Measurements from ENCODE around the gene SOX5. TPM values are rescaled to one million over a fixed set of nuclear protein-coding genes. Genes with fewer than 3 reads are reported as not detected.

The SOX5 gene
- total and polyA plus RNA-seq, 9 of the 15 experiments (the other 6 are each of a cell fraction or from before 2014, with no cell fraction given) = 8.3 to 16.5 (median 11.9) TPM

DNA sequence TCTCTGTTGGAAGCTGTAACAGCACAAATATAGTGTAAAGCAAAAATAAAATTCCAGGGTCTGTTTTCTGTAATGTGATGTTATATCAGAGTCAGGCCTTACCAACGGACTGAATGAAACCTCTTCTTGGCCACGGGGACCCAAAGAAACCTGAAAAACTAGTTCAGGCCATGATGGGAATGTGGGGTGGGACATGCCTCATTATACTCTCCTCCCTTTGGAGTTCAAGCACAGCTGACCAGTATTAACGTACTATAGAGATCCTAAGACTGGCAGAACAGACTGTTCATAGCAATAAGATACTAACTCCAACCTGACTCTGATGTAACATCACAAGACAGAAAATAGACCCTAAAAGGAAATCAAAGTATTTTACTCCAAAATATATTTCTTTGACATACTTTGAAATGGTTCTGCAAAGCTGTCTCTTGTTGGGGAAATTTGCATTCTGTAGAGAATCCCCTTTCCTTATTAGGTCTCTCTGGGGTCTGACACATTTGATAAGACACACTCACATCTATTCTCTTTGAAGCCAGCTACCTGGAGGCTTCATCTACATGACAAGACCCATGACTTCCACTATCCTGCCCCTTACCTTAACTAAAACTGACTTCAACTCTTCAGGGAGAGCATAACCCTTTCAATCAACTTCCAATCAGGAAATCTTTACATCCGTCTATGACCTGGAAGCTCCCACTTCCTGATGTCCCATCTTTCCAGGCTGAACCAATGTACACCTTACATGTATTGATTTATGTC is 444.6 kb downstream of the SOX5 start:
- WGBS (ENCODE audit: insufficient coverage, low coverage, missing lambda C conversion rate) = 60% methylated on average over 4 of the region's 4 CpGs
- TF ChIP-seq JUN (IDR thresholded peaks at IDR 0.05; ENCODE audit: borderline replicate concordance, low read depth, low read length) (no peak), JUN (CRISPR knock-in tag; IDR thresholded peaks at IDR 0.05; ENCODE audit: borderline replicate concordance) (no peak)
- TF ChIP-seq, protein P1, sequence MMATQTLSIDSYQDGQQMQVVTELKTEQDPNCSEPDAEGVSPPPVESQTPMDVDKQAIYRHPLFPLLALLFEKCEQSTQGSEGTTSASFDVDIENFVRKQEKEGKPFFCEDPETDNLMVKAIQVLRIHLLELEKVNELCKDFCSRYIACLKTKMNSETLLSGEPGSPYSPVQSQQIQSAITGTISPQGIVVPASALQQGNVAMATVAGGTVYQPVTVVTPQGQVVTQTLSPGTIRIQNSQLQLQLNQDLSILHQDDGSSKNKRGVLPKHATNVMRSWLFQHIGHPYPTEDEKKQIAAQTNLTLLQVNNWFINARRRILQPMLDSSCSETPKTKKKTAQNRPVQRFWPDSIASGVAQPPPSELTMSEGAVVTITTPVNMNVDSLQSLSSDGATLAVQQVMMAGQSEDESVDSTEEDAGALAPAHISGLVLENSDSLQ (IDR thresholded peaks at IDR 0.05) = 0 out of 2 replicates have a peak, but pooled peaks have one; percentile 5
- TF ChIP-seq, protein P2, sequence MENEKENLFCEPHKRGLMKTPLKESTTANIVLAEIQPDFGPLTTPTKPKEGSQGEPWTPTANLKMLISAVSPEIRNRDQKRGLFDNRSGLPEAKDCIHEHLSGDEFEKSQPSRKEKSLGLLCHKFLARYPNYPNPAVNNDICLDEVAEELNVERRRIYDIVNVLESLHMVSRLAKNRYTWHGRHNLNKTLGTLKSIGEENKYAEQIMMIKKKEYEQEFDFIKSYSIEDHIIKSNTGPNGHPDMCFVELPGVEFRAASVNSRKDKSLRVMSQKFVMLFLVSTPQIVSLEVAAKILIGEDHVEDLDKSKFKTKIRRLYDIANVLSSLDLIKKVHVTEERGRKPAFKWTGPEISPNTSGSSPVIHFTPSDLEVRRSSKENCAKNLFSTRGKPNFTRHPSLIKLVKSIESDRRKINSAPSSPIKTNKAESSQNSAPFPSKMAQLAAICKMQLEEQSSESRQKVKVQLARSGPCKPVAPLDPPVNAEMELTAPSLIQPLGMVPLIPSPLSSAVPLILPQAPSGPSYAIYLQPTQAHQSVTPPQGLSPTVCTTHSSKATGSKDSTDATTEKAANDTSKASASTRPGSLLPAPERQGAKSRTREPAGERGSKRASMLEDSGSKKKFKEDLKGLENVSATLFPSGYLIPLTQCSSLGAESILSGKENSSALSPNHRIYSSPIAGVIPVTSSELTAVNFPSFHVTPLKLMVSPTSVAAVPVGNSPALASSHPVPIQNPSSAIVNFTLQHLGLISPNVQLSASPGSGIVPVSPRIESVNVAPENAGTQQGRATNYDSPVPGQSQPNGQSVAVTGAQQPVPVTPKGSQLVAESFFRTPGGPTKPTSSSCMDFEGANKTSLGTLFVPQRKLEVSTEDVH (IDR thresholded peaks at IDR 0.05; ENCODE audit: low read depth, partially characterized antibody) = no peak

More for the DNA sequence above, 444.6 kb downstream of the SOX5 start:
- H3K4me2 ChIP-seq (ENCODE audit: insufficient read depth, low read length) = no peak overlapping the region
- no peak overlapping the region for H3K27ac ChIP-seq (ENCODE audit: extremely low read depth, low read depth, low read length)
- H3K4me1 ChIP-seq (replicated peaks in 1 of 2; ENCODE audit: control insufficient read depth in 2 of 2, insufficient read depth in 2 of 2, low read length in 2 of 2) = peaks cover 0 to 13% of the 10 kb centered on the region in 2 experiments; a peak in 3 of 5 replicates
- intact Hi-C loops (cut with micrococcal nuclease) = loop anchor here (5.0 to 10.0 kb wide), 2 partner anchors 83 to 300 kb away; no protein-coding TSS in a partner anchor
- no peaks in the 10 kb centered on the region for H4K20me1 ChIP-seq (replicated peaks; ENCODE audit: control insufficient read depth, insufficient read depth, low read length)
- POLR2A ChIA-PET = interaction anchor here (1.0 kb wide), 1 partner anchor 9 kb away, joined by 4 read pairs; no protein-coding TSS in a partner anchor
- no peak for DNase-seq (ENCODE audit: extremely low read depth in 1 of 4, low spot score in 3 of 4)
- no peak for FAIRE-seq
- no peaks in the 10 kb centered on the region for H3K27me3 ChIP-seq (ENCODE audit: control insufficient read depth in 2 of 2, insufficient read depth in 2 of 2, low read length in 2 of 2)
- H3K36me3 ChIP-seq (ENCODE audit: control insufficient read depth, insufficient read depth, low read length) = peaks cover 16% of the 10 kb centered on the region; the same call in 2 of the 3 replicates
- no TSS peak for BruUV-seq (replicated peaks)
- CTCF ChIA-PET (ENCODE audit: low intra/inter-chr PET ratio) = no interaction called here
- peaks cover 68% of the 10 kb centered on the region for H3K79me2 ChIP-seq (ENCODE audit: control insufficient read depth, insufficient read depth, low read length)
- H2AFZ ChIP-seq (ENCODE audit: low read depth, low read length) = no peak overlapping the region
- no peak for ATAC-seq
- H3K9me3 ChIP-seq (replicated peaks; ENCODE audit: control insufficient read depth, insufficient read depth, low read depth, low read length) = no peaks in the 10 kb centered on the region; the same call in none of the 2 replicates
- in situ Hi-C loops (cut with MboI) = no loop called here
- no peak overlapping the region for H3K9ac ChIP-seq (ENCODE audit: insufficient read depth in 1 of 2, low read depth in 2 of 2, low read length in 2 of 2)
- no peak overlapping the region for H3K4me3 ChIP-seq
- no peaks in the 10 kb centered on the region for H3K9me1 ChIP-seq (ENCODE audit: control insufficient read depth, insufficient read depth, low read length)
